Renal cortex interstitium (tissue), 11 donors: ENCODE measurements around the gene CELF4. TPM values are rescaled to one million over a fixed set of nuclear protein-coding genes. Genes with fewer than 3 reads are reported as not detected.

ENCODE experiments used
- DNase-seq, 11 donors: peaks; one replicate each; pipeline ENCODE4 v3.0.0-alpha.2; 2013; ENCODE audit warnings: low read depth in 9 of 11, low spot score in 4 of 11; ENCODE audit errors: extremely low read depth in 1 of 11
- polyA plus RNA-seq, 3 donors: library from polyadenylated mRNA; unstranded; fragments of 120-200 nt; gene quantifications; one replicate each; pipeline ENCODE4 v1.2.1, GENCODE V29; 2013; ENCODE audit not compliant: insufficient read length in 3 of 3

CELF4 gene
- polyA plus RNA-seq, 3 donors = 2.0 to 4.5 (median 2.2) TPM

DNA sequence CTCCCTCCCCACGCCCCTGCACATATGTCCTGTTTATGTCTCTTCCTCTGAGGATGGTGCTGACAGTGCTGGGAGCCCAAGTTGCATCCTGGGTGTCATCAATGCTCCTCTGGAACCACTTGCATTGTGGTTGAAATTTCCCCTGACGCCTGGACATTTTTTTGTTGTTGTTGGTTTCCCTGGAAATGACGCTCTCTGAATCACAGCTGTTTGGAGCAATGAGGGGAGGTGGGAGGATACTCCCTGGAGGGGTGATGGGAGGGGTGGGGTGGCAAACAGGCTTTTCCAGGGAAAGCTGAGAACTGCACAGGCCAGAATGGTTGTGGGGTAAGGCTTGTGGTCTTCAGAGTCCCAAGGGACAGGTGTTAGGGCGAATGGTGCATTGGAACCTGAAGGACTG is 29.6 kb downstream of the CELF4 start:
- peak in 5 of 11 donors; percentile 20 to 47 (median 37) for DNase-seq

DNA sequence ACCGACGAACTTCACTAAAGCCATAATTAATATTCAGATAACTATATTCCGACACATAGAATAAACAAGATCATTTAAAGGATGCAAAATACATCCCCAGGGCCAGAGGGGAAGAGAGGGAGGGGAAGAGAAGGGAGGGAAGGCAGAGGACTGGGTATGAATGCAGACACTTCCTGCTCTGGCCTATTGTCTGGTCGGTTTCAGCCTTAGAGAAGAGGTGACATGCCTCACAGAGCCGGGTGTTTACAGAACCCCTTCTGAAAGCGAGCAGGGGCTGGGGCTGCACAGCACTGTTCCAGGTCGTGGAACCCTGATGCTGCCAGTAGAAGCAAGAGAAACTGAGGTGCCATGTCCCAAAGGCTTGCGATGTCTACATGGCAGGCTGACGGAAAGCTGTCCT is 31.0 kb downstream of the CELF4 start:
- DNase-seq = no peak

DNA sequence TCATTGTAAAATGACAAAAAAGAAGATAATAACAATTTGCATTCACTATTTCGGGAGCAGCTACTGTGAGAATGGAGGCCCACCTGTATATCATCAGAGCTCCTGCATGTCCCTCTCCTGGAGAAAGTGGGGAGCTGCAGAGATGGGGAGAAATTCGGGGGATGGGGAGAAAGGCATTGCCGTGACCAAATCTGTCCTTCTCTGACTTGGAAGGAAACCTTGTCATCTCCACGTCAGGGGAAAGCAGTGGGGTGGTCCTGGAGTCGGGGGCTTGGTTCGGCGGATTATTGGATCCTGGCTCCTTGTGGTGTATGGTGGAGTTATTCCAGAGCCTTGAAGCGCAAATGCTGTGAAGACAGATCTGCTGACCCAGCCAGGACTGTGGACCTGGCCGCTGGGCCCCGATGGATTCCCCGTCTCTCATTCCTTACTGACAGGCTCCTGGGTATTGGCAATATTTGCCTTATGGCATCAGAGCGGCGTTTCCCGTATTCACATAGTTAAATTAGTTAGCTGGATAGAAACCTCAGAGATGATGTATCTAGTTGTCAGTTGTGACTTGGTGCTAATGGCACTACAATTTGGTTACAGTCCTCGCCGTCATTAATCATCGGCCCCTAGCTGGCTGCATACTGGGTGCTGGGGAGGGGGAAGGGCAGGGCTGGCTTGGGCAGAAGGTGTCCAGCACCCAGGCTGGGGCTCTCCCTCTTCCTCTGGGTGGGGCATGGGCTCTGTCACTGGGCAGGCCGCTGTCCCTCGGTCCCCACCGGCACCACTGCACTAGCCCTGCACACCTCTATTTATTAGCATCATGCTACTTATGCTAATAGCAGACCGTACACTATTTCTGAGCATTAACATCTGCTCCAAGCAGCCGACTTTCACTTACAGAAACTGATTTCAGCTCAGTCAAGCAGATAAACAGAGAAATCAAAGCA is 31.7 kb downstream of the CELF4 start:
- no peak for DNase-seq

DNA sequence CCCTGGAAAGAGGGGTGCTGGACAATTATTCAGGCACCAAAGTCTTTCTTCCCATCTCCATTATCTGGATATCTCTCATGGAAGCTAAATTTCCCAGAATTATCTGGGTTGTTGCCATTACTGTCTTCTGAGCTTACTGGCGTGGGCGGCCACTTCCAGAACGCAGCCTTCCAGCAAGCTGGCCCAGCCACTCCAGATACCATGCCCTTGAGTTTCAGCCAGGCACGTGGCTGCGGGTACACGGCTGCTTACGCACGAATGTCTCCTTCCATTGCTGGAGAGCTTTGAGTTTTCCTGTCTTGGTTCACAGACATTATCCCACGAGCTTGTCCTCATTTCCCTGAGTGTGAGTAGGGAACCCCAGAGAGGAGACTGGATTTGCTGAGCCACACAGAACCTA is 32.7 kb downstream of the CELF4 start:
- DNase-seq = no peak

DNA sequence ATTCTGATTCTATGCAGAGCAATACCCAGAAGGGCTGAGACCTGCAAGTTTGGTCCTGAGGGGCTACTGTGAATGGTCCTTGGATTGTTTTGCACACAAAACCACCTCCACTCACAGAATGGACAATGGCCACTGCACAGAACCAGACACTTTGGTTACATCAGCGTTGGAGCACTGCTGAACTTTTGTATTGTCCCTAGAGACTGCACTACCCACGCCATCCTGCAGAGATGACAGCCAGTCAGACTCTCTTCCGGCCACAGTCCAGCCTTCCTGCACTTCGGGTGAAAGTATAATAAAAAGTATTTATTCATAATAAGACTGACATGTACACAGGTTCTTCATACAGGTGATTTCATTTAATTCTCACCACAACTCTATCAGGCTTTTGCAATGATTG is 35.7 kb downstream of the CELF4 start:
- no peak for DNase-seq

DNA sequence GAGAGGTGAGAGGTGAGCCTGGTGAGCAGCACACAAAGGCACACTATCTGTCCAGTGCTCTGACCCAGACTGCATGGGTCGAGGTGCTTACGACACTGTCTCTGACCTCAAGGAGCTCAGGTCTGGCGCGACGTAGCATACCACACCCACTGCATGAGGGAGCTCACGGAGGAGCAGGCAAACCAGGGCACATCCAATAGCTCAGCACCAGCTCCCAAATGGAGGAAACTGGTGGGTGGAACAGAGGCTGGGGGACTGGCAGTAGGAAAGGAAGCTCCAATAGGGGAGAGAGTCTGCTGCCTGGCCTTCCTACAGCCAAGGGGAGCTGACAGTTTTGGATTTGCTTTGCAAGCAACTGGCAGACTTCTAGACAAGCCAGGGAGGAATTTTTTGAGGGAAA is 36.3 kb downstream of the CELF4 start:
- no peak for DNase-seq

DNA sequence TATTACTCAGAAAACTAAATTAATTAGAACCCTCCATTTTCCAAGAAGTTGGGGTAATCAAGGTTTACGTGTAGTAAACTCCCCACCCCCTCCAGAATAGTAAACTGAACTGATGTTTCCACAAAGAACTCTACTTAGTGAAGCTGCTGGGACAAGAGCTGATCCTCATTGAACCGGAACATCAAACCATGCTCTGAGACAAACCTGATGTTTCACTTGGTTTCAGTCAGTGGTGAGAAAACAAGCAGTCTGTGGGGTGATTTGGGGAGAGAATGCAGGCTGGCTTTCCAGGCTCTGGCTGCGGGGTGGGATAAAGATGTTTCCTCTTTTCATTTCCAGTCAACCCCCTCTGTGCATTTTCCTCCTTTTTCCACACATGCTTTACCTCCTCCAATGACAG is 38.2 kb downstream of the CELF4 start:
- peak in 1 of 11 donors; percentile 36 for DNase-seq

DNA sequence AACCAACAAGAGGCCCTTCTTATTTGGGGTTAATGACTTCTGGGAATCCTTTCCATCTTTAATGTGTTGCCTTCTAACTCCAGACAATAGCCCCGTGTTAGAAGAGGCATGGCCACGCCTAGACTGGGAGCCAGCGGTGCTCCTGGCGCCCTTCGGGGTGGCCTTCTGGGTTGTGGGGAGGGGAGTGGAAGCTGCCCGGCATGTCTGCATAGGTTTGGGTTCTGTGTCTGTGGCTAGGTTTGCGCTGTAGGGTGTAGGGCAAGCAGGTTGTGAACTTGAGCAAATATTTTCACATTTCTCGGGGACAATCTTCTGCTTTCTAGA is 40.4 kb downstream of the CELF4 start:
- no peak for DNase-seq

DNA sequence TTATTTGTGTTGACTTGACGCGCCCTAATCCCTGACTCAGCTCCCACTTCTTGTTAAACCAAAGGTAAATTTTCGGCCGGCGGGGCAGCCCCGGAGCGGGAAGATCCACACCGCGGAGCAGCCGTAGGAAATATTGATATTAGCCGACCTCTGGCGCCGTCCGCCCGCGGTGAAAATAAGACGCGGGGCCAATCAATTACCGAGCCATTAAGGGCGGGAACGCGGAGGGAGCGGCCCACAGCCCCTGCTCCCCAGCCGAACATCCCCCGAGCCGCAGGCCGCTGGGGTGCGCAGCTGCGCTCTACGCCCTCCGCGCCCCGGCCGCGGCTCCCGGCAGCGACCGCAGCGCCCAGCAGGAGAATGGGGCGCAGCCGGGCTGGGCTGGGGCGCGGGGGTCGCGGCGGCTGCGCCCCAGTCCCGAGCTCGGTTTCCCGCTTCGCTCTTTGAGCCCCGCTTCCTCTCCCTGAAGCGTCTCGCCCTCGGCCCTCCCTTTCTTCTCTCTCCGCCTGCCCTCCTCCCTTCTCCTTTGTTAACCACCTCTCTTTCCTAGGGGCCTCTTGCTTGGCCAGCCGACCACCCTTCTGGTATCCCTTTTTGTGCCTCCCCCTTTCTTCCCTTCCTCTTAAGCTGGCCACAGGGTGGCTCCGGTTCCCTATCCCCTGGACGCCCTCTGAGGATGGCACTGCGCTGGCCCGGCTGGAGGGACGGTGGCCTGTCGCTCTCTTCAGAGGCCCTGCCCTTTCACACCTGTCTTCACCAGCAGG is 40.9 kb downstream of the CELF4 start:
- DNase-seq = no peak

DNA sequence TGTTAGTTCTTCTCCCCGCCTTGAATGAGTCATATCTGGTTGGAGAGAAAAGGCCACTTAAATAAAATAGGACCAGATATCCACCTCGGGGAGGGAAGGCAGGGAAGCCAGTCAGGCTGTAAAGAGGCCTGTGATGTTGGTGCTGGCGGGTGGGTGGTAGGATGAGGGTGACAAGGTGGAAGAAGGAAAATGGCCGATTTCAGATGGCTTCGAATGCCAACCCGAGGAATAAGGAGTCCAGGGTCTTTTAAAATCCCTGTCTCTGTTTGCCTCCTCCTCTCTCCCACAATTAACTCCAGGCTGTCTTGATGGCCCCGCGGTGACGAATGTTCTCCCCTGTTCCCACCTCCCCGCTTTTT is 41.5 kb downstream of the CELF4 start:
- no peak for DNase-seq

DNA sequence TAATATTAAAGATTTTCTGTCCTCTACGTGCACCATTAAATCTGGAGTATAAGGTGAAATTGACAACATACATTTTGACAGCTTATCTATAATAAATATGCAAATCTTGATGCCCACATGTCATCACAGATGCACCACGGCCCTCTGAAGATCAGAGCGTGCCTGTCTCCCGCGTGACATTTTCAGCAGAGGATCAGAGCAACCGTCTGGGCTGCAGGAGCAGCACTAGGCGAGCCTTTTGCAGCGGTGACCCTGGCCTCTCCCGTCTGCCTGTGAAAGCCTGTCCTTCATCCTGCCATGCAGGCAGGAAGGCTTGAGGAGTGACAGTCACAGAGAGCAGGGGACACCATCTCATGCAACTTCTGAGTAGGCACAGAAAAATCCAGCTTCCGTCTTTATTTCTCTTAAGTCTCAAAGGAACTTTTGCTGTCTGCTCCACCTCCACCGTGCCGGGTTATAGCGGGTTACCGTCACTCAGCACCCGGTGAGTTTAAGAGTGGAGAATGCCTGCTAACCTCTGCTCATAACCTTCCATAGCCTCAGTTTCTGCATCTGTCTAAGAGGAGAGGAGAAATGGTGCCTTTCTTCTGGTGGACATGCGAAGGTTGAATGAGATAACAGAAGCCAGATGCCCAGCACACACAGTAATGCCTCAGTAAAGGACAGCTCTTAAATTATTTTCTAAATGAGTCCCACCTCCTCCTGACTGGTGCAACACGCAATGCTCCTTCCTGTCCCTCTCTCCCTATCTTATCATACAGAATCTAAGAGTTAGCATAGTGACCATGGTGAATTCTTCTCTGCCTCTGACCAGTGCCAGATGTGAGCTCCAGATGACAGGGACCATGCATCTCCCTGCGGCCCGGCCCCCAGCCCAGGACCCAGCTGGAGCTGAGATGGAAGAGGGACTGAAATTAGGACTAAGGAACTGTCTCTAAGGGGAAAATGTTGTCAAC is 43.8 kb downstream of the CELF4 start:
- DNase-seq = no peak

DNA sequence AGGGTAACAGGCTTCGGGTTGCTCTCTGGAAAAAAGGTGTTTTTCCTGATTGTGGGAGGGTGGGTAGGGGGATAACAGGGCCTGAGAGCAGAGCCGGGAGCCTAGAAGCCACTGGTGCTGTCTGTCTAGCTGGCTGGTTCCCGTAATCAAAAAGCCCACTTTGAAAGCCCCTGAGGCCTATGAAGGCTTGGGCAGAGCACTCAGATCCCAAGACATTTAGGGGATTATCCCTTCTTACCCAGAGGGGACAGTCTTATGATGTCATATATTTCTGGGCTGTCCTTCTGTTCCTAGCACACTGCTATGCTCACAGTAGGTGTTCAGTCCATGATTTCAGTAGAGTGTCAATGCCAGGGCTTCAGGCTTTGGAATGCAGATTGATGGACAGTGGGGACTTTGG is 45.1 kb downstream of the CELF4 start:
- DNase-seq = no peak

DNA sequence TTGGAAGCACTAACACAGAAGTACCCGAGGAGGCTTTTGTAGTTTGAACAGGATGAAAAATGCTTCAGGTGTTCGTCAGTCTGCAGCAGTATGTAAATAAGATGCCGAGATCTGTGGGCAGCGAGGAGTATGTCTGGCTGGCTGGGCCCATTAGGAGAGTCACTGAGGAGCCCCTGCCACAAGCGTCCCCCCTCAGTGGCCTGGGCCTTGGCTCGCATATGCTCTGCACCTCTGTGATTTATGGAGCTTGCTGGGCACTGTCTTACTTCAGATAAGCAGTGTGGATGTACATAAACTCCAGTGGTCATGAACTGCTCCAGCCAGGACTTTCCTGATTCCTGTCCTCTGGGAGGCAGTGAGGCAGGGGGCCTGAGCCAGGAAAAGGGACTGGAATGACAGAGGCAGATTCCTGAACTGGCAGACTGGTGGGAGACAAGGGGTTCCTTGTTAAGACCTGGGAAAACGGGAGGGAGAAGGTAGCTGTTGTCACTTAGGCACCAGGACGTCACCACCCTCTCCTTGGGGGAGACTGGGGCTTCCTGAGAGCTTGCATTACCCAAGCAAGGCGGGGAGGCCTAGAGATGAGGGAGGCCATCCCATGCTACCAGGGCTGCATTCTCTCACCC is 46.0 kb downstream of the CELF4 start:
- no peak for DNase-seq

DNA sequence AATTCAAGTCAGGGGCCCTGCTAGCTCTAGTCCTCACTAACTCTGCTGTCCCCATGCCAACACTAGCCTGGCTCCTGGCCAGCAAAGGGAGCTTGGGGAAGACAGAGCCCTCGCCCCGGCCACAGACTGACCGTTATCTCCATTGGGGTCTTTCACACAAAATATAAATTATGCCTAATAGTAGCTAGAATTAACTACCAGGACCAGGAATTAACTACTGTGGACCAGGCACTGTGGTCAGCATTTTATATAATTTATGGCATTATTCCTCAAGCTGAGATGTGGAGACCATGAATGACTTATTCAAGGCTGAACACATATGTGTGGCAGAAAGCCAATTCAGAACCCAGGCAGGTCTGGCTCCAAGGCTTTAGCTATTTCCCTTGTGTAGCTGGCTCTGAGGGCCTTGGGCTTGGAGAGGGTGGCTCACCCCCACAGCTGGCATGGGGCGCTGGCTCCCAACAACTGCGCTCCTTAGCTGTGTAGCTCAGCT is 49.2 kb downstream of the CELF4 start:
- DNase-seq = no peak

DNA sequence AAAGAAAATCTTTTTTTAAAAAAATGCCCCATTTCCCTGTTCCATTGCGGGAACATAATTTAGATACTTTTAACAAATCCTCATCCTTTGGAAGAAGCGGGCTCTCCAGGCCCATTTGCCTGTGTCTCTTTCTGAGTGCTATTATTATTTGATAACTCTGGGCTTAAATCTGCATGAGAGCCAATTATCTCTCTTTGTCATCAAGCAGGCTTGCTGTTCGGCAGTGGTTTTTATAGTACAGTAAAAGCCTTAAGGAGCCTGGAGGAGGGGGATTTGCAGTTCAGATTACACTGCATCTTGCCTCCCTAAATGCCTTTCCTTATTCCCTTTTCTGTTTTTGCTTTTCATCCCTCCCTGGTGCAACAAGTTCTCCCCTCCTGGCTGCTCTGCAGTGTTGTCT is 50.6 kb downstream of the CELF4 start:
- DNase-seq = no peak

DNA sequence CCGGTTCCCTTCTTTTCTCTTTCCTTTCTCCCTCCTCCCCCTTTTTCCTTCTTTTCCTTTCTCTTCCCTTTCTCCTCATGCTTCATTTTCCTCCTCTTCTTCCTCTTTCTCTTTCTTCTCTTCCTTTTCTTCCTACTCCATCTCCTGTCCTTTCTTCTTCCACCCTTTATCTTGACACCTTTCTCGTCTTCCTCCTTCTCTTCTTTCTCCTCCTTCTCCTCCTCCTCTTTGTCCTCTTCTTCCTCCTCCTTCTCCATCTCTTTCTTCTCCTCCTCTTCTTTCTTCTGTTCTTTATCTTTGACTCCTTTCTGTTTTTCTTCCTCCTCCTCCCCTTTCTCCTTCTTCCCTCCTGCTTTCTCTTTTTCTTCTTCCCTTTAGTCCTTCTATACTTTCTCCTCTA is 53.2 kb downstream of the CELF4 start:
- no peak for DNase-seq

DNA sequence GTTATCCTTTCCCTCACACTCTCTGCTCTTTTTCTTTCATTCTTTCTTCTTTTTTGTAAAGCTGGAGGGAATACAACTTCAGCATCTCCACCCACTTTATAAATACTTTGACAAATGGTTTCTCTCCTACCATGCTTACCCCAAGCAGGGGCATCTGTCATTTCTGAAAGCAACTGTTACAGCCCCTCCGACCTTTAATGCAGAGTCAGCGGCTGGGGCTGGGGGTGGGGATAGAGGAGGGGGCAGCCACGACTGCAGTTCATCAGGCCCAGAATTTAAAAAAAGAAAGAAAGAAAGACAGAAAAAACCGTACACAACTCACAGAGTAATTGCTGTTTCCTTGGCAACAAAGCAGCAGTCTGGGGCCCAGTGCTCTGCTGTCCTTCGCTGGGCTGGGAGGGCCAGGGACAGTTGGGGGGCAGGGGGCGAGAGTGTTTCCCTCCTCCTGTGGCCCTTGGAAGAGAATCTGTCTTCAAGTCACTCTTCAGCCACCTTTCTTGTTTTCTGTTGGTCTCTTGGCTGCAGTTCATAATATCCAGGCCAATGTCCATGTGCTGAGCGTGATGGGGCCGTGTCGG is 53.8 kb downstream of the CELF4 start:
- DNase-seq = no peak

DNA sequence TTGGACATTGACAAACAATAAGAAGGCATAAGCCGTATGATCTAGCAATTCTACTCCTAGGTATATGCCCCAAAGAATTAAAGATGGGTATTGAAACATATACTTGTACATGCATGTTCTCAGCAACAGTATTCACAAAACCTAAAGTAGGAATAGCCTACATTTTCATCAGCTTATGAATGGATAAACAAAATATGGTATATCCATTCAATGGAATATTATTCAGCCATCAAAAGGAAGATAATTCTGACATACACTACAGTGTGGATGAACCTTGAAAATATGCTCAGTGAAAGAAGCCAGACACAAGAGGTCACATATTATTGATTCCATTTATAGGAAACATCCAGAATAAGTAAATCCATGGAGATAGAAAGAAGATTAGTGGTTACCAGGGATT is 56.0 kb downstream of the CELF4 start:
- DNase-seq = no peak

DNA sequence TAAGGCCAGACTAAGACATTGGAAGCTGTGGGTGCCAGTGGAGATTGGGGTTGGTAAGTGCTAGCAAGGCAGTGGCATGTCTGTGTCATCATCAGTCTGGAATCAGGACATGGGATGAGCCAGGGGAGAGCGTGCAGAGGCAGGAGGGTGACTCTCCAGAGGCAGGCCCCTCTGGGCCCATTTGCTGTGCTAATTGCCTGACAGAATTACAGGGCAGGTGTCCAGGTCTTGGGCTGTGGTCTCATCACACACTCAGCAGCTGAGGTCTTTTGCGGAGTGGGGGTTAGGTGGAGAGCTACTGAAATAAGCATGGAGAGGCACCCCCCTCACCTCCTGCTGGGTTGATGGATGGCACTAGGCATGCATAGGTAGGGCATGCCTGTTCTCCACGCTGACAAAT is 57.4 kb downstream of the CELF4 start:
- DNase-seq = no peak
